ENCODE measurements around the gene KMO. TPM values are rescaled to one million over a fixed set of nuclear protein-coding genes. Genes with fewer than 3 reads are reported as not detected.

Gene KMO
- total RNA-seq, 1 donor from 2014 or later, result 4.7 TPM

GRCh38 chr1:241598249-241598648, 66.1 kb downstream of the KMO start:
- intact Hi-C loops (cut with DNase I), result no loop called here
- Histone ChIP-seq H3K9me3 (no peaks in the 10 kb centered on the region), H3K4me1 (no peaks in the 10 kb centered on the region), H3K36me3 (no peaks in the 10 kb centered on the region), H3K27ac (no peak overlapping the region), H3K27me3 (no peaks in the 10 kb centered on the region), H3K4me3 (no peak overlapping the region)
- DNase-seq (ENCODE audit: extremely low spot score in 2 of 2), result no peak
- TF ChIP-seq POLR2AphosphoS5 (IDR thresholded peaks at IDR 0.05; ENCODE audit: insufficient read depth in 1 of 2, low read depth in 1 of 2) (no peak), CTCF (IDR thresholded peaks at IDR 0.05) (no peak), POLR2A (IDR thresholded peaks at IDR 0.05) (no peak)

DNA sequence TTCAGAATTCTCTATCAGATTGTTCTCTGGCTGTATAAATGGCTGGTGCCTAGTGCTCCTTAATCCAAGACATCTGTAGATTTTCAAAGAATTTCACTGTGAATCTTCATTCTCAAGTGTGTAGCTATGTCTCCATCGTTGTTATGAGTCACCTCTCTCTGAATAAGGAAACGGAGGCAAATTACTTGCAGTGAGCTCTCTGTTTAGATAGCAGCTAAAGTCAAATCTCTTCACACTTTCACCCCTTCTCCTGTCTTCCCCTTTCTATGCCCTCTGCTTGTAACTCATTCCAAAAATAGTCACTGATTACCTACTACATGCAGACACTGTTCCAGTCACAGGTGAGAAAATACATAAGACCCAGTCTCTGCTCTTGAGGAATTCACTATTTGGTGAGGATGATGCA, 68.3 kb downstream of the KMO start:
- no peaks in the 10 kb centered on the region for H3K4me1 ChIP-seq
- H3K27me3 ChIP-seq, result no peaks in the 10 kb centered on the region
- no peaks in the 10 kb centered on the region for H3K9me3 ChIP-seq
- intact Hi-C loops (cut with DNase I), result no loop called here
- H3K27ac ChIP-seq, result no peak overlapping the region
- TF ChIP-seq POLR2A (IDR thresholded peaks at IDR 0.05), result no peak
- TF ChIP-seq CTCF (IDR thresholded peaks at IDR 0.05), result no peak
- TF ChIP-seq POLR2AphosphoS5 (IDR thresholded peaks at IDR 0.05; ENCODE audit: insufficient read depth in 1 of 2, low read depth in 1 of 2), result no peak
- H3K4me3 ChIP-seq, result no peak overlapping the region
- no peaks in the 10 kb centered on the region for H3K36me3 ChIP-seq
- DNase-seq (ENCODE audit: extremely low spot score in 2 of 2), result no peak

GRCh38 chr1:241603731-241604245, 71.6 kb downstream of the KMO start:
- TF ChIP-seq POLR2A (IDR thresholded peaks at IDR 0.05), result no peak
- TF ChIP-seq CTCF (IDR thresholded peaks at IDR 0.05), result no peak
- TF ChIP-seq POLR2AphosphoS5 (IDR thresholded peaks at IDR 0.05; ENCODE audit: insufficient read depth in 1 of 2, low read depth in 1 of 2), result no peak
- H3K9me3 ChIP-seq, result no peaks in the 10 kb centered on the region
- peak overlapping the region; percentile 73 for H3K27ac ChIP-seq
- intact Hi-C loops (cut with DNase I), result no loop called here
- no peaks in the 10 kb centered on the region for H3K27me3 ChIP-seq
- no peaks in the 10 kb centered on the region for H3K36me3 ChIP-seq
- DNase-seq (ENCODE audit: extremely low spot score in 2 of 2), result no peak
- no peaks in the 10 kb centered on the region for H3K4me1 ChIP-seq
- no peak overlapping the region for H3K4me3 ChIP-seq

DNA sequence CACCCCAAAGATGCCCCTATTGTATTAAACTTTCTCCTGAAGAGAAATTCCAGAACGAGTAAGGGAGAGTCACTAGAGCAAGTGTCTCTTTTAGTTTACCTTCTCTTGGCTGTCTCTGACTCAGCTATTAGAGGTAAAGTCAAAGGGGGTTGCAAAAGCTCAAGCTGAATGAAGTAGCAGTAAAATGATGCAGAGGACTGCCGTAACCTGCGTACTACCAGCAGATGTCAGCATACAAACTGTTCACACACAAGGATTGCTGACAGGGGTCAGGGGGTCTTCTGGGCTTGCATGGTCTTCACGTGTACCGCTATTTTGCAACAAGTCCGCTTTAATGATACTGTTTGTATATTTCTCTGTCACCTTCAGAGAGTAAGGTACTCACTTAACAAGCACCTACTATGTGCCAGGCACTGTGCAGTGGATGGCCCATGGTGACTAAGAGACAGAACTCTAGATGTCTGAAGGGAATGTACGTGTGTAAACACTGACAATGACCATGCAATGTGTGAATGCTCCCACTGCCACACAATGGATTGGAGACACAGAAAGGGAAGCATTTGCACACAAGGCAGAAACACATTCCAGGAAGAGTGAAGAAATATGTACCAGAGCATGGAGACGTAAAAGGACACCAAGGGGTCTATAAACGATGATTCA, 73.1 kb downstream of the KMO start:
- DNase-seq (ENCODE audit: extremely low spot score in 2 of 2), result no peak
- no peaks in the 10 kb centered on the region for H3K36me3 ChIP-seq
- H3K9me3 ChIP-seq, result no peaks in the 10 kb centered on the region
- no peak for TF ChIP-seq CTCF (IDR thresholded peaks at IDR 0.05)
- no peaks in the 10 kb centered on the region for H3K4me1 ChIP-seq
- no peak overlapping the region for H3K27ac ChIP-seq
- intact Hi-C loops (cut with DNase I), result no loop called here
- H3K4me3 ChIP-seq, result no peak overlapping the region
- H3K27me3 ChIP-seq, result no peaks in the 10 kb centered on the region

GRCh38 chr1:241606544-241606943, 74.4 kb downstream of the KMO start:
- H3K4me1 ChIP-seq, result no peaks in the 10 kb centered on the region
- DNase-seq (ENCODE audit: extremely low spot score in 2 of 2), result no peak
- TF ChIP-seq POLR2AphosphoS5 (IDR thresholded peaks at IDR 0.05; ENCODE audit: insufficient read depth in 1 of 2, low read depth in 1 of 2), result no peak
- no peak for TF ChIP-seq POLR2A (IDR thresholded peaks at IDR 0.05)
- no peak for TF ChIP-seq CTCF (IDR thresholded peaks at IDR 0.05)
- H3K27ac ChIP-seq, result no peak overlapping the region
- no peaks in the 10 kb centered on the region for H3K9me3 ChIP-seq
- H3K4me3 ChIP-seq, result no peak overlapping the region
- H3K36me3 ChIP-seq, result no peaks in the 10 kb centered on the region
- H3K27me3 ChIP-seq, result no peaks in the 10 kb centered on the region
- intact Hi-C loops (cut with DNase I), result no loop called here
